Ovary (tissue), 3 donors: ENCODE data around the gene LIN28B.

ENCODE experiments used
- CTCF ChIP-seq, 3 donors: fragments of 450-650 bp in 2 of 3; fragments of 200-600 bp in 1 of 3; IDR thresholded peaks; one replicate each; pipeline versions ENCODE4 v1.5.1 to v1.8.0; 2016 to 2022; ENCODE audit warnings: antibody characterized with exemption in 3 of 3, mild to moderate bottlenecking in 1 of 3
- POLR2A ChIP-seq: fragments of 450-650 bp; IDR thresholded peaks from one replicate; pipeline ENCODE4 v1.6.1; 2017; ENCODE audit warnings: antibody characterized with exemption, mild to moderate bottlenecking, moderate library complexity
- donor health status: DM: no; HTN: no; CAD: no.

- no peak for TF ChIP-seq CTCF (IDR thresholded peaks at IDR 0.05)
- TF ChIP-seq POLR2A: no peak
Measured at GRCh38 chr6:105099371-105099770, 142.5 kb downstream of the LIN28B start.
